Right cardiac atrium (tissue), 5 donors: ENCODE data around the gene STK39. TPM values are rescaled to one million over a fixed set of nuclear protein-coding genes. Genes with fewer than 3 reads are reported as not detected.
A peak's percentile ranks its signal among the peaks of the same experiment; 100 is the strongest.
"Not testable (repeated sequence)": the region's sequence is repeated elsewhere in the genome, so short reads cannot be mapped to it uniquely, and the experiment has no call there.

ENCODE experiments used
- ATAC-seq, 2 donors: fragments of 200-7000 bp; cut with Tn5 transposase; one replicate each; pipeline versions ENCODE4 v1.8.0 to v1.9.1; 2020; ENCODE audit warnings: moderate library complexity in 2 of 2, mild to moderate bottlenecking in 1 of 2
- DNase-seq, 3 donors: peaks; one replicate each; pipeline ENCODE4 v3.0.0-alpha.2; 2020
- H3K27ac ChIP-seq: one replicate; pipeline ENCODE4 v1.5.1; 2013; ENCODE audit warnings: mild to moderate bottlenecking, low read length, control low read depth, moderate library complexity
- H3K27me3 ChIP-seq: one replicate; pipeline ENCODE4 v1.6.1; 2013; ENCODE audit not compliant: control insufficient read depth, insufficient read depth
- H3K4me1 ChIP-seq: one replicate; pipeline ENCODE4 v1.6.1; 2013; ENCODE audit warnings: low read length; ENCODE audit not compliant: control insufficient read depth, insufficient read depth
- H3K4me3 ChIP-seq: one replicate; pipeline ENCODE4 v1.5.1; 2013; ENCODE audit warnings: low read length, control low read depth
- H3K9me3 ChIP-seq: one replicate; pipeline ENCODE4 v1.6.1; 2013; ENCODE audit warnings: low read length; ENCODE audit not compliant: control insufficient read depth
- WGBS: extraction: QIAGEN DNeasy Blood & Tissue Kit; methylation state at CpG from one replicate; pipeline ENCODE4 v1.1.7; 2013; 5-methylcytosine and 5-hydroxymethylcytosine counted together
- intact Hi-C, 4 donors: fragments of 100-400 bp; cut with DNase I; formaldehyde crosslinking; loops; one replicate each; pipeline versions ENCODE4 v1.11.0 to v1.14.0; 2022 to 2023
- long read RNA-seq, 4 donors: library from polyadenylated mRNA; unstranded; transcript quantifications; one replicate each; pipeline ENCODE4 v2.0.0, GENCODE V29; 2020 to 2021
- polyA plus RNA-seq: library from polyadenylated mRNA; stranded (reverse); fragments of 200-250 nt; gene quantifications from one replicate; pipeline ENCODE4 v1.2.3, GENCODE V29; 2013
- total RNA-seq, 4 donors: library from RNA; stranded (reverse); fragmentation: NEBNext Ultra II Directional; extraction: Animal tissue kit (Norgen Biotek cat#: 25700); gene quantifications; one replicate each; pipeline ENCODE4 v1.2.1, GENCODE V29; 2021
- donor health status: healthy with polysubstance abuse.
- donor health status: DM: no; HTN: yes; CAD: no.
- donor health status: DM: no; HTN: no; CAD: no.
- donor health status: DM: no; HTN: yes; CAD: no; lungs with severe emphysema.
- donor health status: DM: yes; HTN: yes; CAD: no.

The STK39 gene
- total RNA-seq (10 to 100 TPM in 2 of 4 donors, 1 to 10 TPM in 2; 9.0 to 10.4 (median 10.1) TPM), polyA plus RNA-seq (10.5 TPM)
- long read RNA-seq, donor 1, transcript STK39-201 (18 exons, 3,820 nt), result major isoform, 16 of 25 reads
- long read RNA-seq, donor 1, partial matches to known transcripts, result 1 of 25 reads
- long read RNA-seq, donor 1, other reads (novel, unspliced or antisense), result 8 of 25 reads
- long read RNA-seq, donor 2, transcript STK39-201 (18 exons, 3,820 nt), result major isoform, 10 of 17 reads
- long read RNA-seq, donor 2, partial matches to known transcripts, result 1 of 17 reads
- long read RNA-seq, donor 2, other reads (novel, unspliced or antisense), result 6 of 17 reads
- long read RNA-seq, donor 3, partial matches to known transcripts, result 3 of 3 reads
- long read RNA-seq, donor 3, other reads (novel, unspliced or antisense), result 0 of 3 reads
- long read RNA-seq, donor 4, transcript STK39-201 (18 exons, 3,820 nt), result major isoform, 10 of 11 reads
- long read RNA-seq, donor 4, partial matches to known transcripts, result 0 of 11 reads
- long read RNA-seq, donor 4, other reads (novel, unspliced or antisense), result 1 of 11 reads

DNA sequence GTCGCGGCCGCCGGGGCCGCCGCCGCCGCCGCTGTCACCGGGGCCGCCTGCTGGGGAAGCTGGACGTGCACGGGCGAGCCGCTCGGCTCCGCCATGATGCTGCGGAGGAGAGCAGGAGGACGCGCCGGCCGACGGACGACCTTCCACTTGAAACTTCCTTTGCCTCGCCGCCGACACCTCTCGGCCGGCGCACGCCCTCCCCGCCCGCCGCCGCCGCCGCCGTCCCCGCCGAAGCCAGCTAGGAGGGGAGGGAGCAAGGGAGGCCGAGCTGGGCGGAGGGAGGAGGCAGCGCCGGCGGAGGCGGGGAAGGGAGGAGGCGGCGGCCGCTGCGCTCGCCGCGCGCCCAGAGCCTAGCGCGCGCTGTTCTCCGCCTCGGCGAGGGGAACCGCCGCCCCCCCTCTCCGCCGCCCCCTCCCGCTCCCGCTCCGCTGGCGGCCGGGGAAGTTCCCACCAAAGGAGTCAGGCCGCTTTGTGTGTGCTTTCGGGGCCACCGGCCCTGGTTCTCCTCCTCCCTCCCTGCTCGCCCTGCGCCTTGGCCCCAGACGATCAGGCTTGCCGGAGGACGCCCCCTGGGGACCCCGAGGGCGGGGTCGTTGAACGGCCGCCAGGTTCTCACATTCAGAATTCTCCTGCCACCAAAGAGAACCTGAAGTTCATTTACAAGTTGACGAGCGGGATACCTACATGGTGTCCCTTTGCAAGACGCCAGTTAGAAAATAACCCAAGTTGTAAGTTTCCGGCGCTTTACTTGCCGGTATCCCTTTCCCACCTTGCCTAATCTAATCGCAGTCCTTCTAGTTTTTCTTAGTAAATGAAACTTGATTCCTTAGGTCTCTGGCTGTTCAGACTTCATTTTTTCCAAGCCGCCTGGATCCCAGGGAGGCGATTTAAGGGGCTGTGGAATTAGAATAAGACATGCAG lies at the start of gene STK39:
Gene STK39, minus strand, starts transcription at position 255 of the 921 bp plus-strand sequence. Its CDS starts 160 bp downstream, at position 95.
- peak within 1 kb of the TSS; percentile 74 for H3K27ac ChIP-seq
- peak; percentile 81 to 93 (median 89) for DNase-seq
- intact Hi-C loops, result loop anchor here in 1 of 4 donors (10.0 kb wide), 1 partner anchor 103 kb away; no protein-coding TSS in a partner anchor
- H3K27me3 ChIP-seq, result no peaks in the 10 kb centered on the region
- H3K4me1 ChIP-seq, result peaks cover 2% of the 10 kb centered on the region
- H3K4me3 ChIP-seq, result peak within 1 kb of the TSS; percentile 99
- H3K9me3 ChIP-seq, result no peaks in the 10 kb centered on the region
- ATAC-seq, result peak; percentile 94 to 95
- WGBS, result under 1% methylated on average over 91 of the region's 91 CpGs

DNA sequence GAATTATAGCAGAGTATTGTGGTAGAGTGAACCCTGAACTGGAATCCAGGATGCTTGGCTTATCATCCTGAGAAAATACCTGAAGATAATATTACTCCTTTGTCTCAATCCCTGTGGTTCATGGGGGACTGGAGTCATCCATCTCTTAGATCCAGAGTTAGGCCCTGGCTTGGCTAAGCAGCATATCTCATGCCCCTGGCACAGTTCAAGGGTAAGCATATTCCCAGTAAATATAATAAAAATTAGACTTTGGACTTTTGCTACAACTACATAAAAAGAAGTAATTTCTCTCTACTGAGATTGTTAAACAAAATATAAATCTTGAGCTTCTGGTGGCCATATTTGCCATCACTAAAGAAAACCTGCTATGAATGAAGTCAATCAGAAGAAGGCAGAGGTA lies 47.7 kb upstream of the STK39 start:
- no peak overlapping the region for H3K27ac ChIP-seq
- H3K4me3 ChIP-seq, result no peak overlapping the region
- intact Hi-C loops, result no loop called here
- H3K27me3 ChIP-seq, result no peaks in the 10 kb centered on the region
- H3K4me1 ChIP-seq, result no peaks in the 10 kb centered on the region
- no peak for ATAC-seq
- no peaks in the 10 kb centered on the region for H3K9me3 ChIP-seq
- no peak for DNase-seq

DNA sequence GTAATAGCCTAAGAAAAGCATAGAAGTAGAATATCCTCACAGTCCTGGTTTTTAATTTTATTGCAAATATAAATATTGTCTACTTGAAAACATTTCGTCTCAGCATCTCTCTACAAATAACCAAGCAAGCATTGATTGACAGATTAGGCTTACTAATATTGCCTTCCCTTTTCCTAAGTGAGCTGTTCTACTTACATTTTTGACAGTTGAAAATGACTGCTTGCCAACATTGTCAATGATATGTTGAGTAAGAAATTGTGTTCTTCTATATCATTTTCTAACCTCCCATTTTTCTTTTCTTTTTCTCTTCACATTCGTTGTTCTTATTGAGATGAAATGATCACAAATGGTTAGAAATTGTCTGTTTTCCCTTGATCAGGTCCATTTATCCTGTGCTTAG lies 47.0 kb upstream of the STK39 start:
- no peak for DNase-seq
- Histone ChIP-seq H3K27ac (no peak overlapping the region), H3K9me3 (no peaks in the 10 kb centered on the region), H3K27me3 (no peaks in the 10 kb centered on the region), H3K4me1 (no peaks in the 10 kb centered on the region), H3K4me3 (no peak overlapping the region)
- ATAC-seq, result no peak
- WGBS, result 86% methylated on average over 2 of the region's 2 CpGs
- intact Hi-C loops, result no loop called here

GRCh38 chr2:168293766-168294165 lies 46.4 kb upstream of the STK39 start:
- no peaks in the 10 kb centered on the region for H3K27me3 ChIP-seq
- 90% methylated on average over 4 of the region's 4 CpGs for WGBS
- no peak overlapping the region for H3K27ac ChIP-seq
- no peak for DNase-seq
- H3K4me3 ChIP-seq, result no peak overlapping the region
- intact Hi-C loops, result no loop called here
- ATAC-seq, result no peak
- H3K9me3 ChIP-seq, result no peaks in the 10 kb centered on the region
- H3K4me1 ChIP-seq, result no peaks in the 10 kb centered on the region

DNA sequence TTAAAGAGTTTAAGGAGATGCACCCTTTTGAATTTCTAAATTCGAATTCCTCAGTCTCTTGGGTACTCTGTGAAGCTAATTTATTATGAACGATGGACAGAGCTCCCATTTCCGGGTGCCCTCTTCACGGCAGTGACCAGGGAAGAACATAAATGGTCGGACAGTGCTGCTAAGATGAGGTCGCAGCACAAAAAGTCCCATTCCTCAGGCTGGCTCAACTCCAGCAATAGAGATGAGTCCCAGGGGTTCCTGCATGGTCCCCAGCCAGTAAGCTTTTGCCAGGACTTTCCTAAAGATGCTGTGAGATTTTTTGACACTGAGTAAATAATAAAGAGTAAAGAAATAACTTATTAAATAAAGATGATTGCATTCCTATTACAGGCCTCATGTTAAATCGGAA lies 43.0 kb upstream of the STK39 start:
- Histone ChIP-seq H3K27ac (no peak overlapping the region), H3K27me3 (no peaks in the 10 kb centered on the region), H3K9me3 (no peaks in the 10 kb centered on the region), H3K4me3 (no peak overlapping the region), H3K4me1 (no peaks in the 10 kb centered on the region)
- DNase-seq (no peak), ATAC-seq (no peak)
- WGBS, result 56% methylated on average over 7 of the region's 7 CpGs
- intact Hi-C loops, result no loop called here

- WGBS, result 87% methylated on average over 6 of the region's 6 CpGs
- ATAC-seq (no peak), DNase-seq (no peak)
- H3K4me3 ChIP-seq, result no peak overlapping the region
- H3K4me1 ChIP-seq, result no peaks in the 10 kb centered on the region
- no peaks in the 10 kb centered on the region for H3K27me3 ChIP-seq
- intact Hi-C loops, result no loop called here
- H3K27ac ChIP-seq, result no peak overlapping the region
- H3K9me3 ChIP-seq, result no peaks in the 10 kb centered on the region
Measured at GRCh38 chr2:168289880-168290279, 42.5 kb upstream of the STK39 start.

- Histone ChIP-seq H3K9me3 (no peaks in the 10 kb centered on the region), H3K4me1 (no peaks in the 10 kb centered on the region), H3K27me3 (no peaks in the 10 kb centered on the region), H3K27ac (no peak overlapping the region), H3K4me3 (no peak overlapping the region)
- WGBS, result 75% methylated on average over 2 of the region's 2 CpGs
- no peak for ATAC-seq
- DNase-seq, result no peak
- intact Hi-C loops, result no loop called here
Measured at GRCh38 chr2:168286535-168286934, 39.1 kb upstream of the STK39 start.

DNA sequence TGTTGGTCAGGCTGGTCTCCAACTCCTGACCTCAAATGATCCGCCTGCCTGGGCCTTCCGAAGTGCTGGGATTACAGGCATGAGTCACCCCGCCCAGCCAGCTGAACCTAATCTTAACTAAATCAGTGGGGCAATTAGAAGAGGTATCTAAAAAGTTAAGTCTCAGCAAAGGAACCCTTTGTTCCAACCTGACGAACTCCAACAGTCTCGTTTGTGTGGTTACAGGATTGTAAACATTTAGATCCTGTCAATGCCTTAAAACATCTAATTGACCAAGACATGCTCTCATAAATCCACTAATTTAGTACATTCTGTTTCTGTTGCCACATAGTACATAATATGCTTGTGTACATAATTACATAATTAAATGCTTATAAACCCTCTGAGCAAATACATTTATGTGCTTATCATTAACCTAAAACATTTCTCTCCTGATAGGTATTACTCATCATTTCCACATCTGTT lies 31.1 kb upstream of the STK39 start:
- DNase-seq, result no peak
- intact Hi-C loops, result no loop called here
- no peaks in the 10 kb centered on the region for H3K4me1 ChIP-seq
- H3K4me3 ChIP-seq, result no peak overlapping the region
- WGBS, result 91% methylated on average over 5 of the region's 5 CpGs
- H3K27ac ChIP-seq, result no peak overlapping the region
- ATAC-seq, result no peak
- H3K9me3 ChIP-seq, result no peaks in the 10 kb centered on the region
- no peaks in the 10 kb centered on the region for H3K27me3 ChIP-seq

DNA sequence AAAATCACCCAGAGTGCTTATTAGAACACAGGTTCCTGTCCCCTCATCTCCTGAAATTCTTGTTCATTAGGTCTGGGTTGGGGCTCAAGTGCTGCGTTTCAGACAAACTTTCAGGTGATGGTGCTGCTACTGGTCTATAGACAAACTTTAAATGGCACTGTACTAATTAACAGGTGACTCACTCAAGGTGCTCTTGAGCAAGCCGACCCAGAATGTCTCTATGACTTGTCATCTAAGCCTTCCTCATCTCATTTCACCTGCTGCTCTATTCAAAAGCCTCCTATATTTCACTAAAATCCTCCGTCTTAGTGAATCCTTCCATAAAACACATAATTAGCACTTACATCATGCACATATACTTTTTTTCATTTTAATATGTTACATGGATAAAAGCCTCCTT lies 29.9 kb upstream of the STK39 start:
- H3K4me1 ChIP-seq, result no peaks in the 10 kb centered on the region
- DNase-seq (no peak), ATAC-seq (no peak)
- intact Hi-C loops, result no loop called here
- 93% methylated on average over 3 of the region's 3 CpGs for WGBS
- no peaks in the 10 kb centered on the region for H3K9me3 ChIP-seq
- H3K4me3 ChIP-seq, result no peak overlapping the region
- no peak overlapping the region for H3K27ac ChIP-seq
- H3K27me3 ChIP-seq, result no peaks in the 10 kb centered on the region

DNA sequence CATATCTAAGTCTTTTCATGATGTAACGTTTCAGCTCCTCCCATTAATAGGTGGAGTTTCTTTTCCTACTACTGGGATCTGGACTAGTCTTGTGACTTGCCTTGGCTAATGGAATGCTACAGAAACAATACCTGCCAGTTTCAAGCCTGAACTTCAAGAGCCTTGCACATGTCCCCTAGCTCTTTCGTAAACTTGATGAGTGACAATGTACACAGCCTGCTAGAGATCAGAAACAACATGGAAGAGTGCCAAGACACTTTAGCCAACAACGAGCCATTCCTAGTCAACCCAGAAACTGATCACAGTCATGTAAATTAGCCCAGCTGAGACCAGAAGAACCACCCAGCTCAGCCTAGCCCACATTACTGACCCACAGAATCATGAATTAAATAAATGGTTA lies 24.8 kb upstream of the STK39 start:
- Histone ChIP-seq H3K4me1 (no peaks in the 10 kb centered on the region), H3K27me3 (no peaks in the 10 kb centered on the region), H3K4me3 (no peak overlapping the region), H3K27ac (no peak overlapping the region), H3K9me3 (no peaks in the 10 kb centered on the region)
- no peak for ATAC-seq
- intact Hi-C loops, result no loop called here
- DNase-seq, result no peak
- 62% methylated on average over 3 of the region's 3 CpGs for WGBS

GRCh38 chr2:168262926-168263325 lies 15.5 kb upstream of the STK39 start:
- DNase-seq, H3K9me3 ChIP-seq, H3K4me3 ChIP-seq, H3K4me1 ChIP-seq, H3K27ac ChIP-seq, intact Hi-C loops, ATAC-seq, H3K27me3 ChIP-seq: not testable (repeated sequence)
- WGBS, result 93% methylated on average over 2 of the region's 2 CpGs
